ENCODE data around the gene LINGO3.

The LINGO3 gene

GRCh38 chr19:2339644-2340310 lies 31.8 kb upstream of the LINGO3 start:
- Histone ChIP-seq H2AFZ (ENCODE audit: low read length, unreplicated experiment) (no peak overlapping the region), H3K79me2 (ENCODE audit: control insufficient read depth, insufficient read depth, low read length, unreplicated experiment) (peaks cover 9% of the 10 kb centered on the region), H3K4me3 (ENCODE audit: low read depth, low read length) (no peak overlapping the region), H3K27me3 (ENCODE audit: insufficient read depth, low read length) (no peaks in the 10 kb centered on the region), H3K4me1 (ENCODE audit: control insufficient read depth, insufficient read depth, low read length, unreplicated experiment) (no peaks in the 10 kb centered on the region), H3K36me3 (ENCODE audit: insufficient read depth, low read length) (no peaks in the 10 kb centered on the region), H3K27ac (ENCODE audit: low read depth, low read length) (no peak overlapping the region)

GRCh38 chr19:2338751-2339643 lies 31.0 kb upstream of the LINGO3 start:
- H3K79me2 ChIP-seq (ENCODE audit: control insufficient read depth, insufficient read depth, low read length, unreplicated experiment), result peaks cover 9% of the 10 kb centered on the region
- H3K4me3 ChIP-seq (ENCODE audit: low read depth, low read length), result no peak overlapping the region
- no peaks in the 10 kb centered on the region for H3K27me3 ChIP-seq (ENCODE audit: insufficient read depth, low read length)
- no peak overlapping the region for H2AFZ ChIP-seq (ENCODE audit: low read length, unreplicated experiment)
- no peaks in the 10 kb centered on the region for H3K4me1 ChIP-seq (ENCODE audit: control insufficient read depth, insufficient read depth, low read length, unreplicated experiment)
- no peak overlapping the region for H3K27ac ChIP-seq (ENCODE audit: low read depth, low read length)
- no peaks in the 10 kb centered on the region for H3K36me3 ChIP-seq (ENCODE audit: insufficient read depth, low read length)

DNA sequence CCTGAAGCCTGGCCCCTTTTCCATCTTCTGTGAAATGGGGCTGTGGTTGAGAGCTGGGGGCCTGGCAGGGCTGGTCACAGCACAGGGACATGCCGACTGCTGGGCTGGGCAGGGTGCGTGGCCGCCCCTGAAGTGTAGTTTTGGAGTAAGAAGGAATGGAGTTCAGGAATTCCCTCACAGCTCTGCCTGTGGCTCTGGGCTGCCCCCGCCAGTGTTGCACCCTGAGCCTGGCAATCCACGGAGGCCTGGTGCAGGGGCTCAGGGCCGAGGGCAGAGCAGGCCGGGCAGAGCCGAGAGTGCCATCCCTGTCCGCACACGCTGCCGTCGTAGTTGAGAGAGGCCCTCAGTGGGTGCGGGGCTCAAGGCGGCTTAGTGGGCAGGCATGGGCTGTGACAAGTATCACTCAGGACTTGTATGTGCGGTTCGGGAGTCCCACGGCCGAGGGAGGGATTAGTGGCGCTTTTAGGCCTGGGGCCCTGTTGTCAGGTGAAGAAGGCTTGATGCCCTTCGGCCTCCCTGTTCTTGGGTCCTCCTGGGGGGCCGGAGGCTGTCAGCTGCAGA lies 30.2 kb upstream of the LINGO3 start:
- Histone ChIP-seq H3K79me2 (ENCODE audit: control insufficient read depth, insufficient read depth, low read length, unreplicated experiment) (peaks cover 9% of the 10 kb centered on the region), H3K4me1 (ENCODE audit: control insufficient read depth, insufficient read depth, low read length, unreplicated experiment) (no peaks in the 10 kb centered on the region), H3K27me3 (ENCODE audit: insufficient read depth, low read length) (no peaks in the 10 kb centered on the region), H2AFZ (ENCODE audit: low read length, unreplicated experiment) (no peak overlapping the region), H3K4me3 (ENCODE audit: low read depth, low read length) (no peak overlapping the region), H3K36me3 (ENCODE audit: insufficient read depth, low read length) (no peaks in the 10 kb centered on the region), H3K27ac (ENCODE audit: low read depth, low read length) (no peak overlapping the region)

GRCh38 chr19:2337329-2337707 lies 29.4 kb upstream of the LINGO3 start:
- Histone ChIP-seq H3K27me3 (ENCODE audit: insufficient read depth, low read length) (no peaks in the 10 kb centered on the region), H2AFZ (ENCODE audit: low read length, unreplicated experiment) (no peak overlapping the region), H3K4me1 (ENCODE audit: control insufficient read depth, insufficient read depth, low read length, unreplicated experiment) (no peaks in the 10 kb centered on the region), H3K36me3 (ENCODE audit: insufficient read depth, low read length) (no peaks in the 10 kb centered on the region), H3K27ac (ENCODE audit: low read depth, low read length) (no peak overlapping the region), H3K79me2 (ENCODE audit: control insufficient read depth, insufficient read depth, low read length, unreplicated experiment) (peaks cover 14% of the 10 kb centered on the region), H3K4me3 (ENCODE audit: low read depth, low read length) (no peak overlapping the region)

DNA sequence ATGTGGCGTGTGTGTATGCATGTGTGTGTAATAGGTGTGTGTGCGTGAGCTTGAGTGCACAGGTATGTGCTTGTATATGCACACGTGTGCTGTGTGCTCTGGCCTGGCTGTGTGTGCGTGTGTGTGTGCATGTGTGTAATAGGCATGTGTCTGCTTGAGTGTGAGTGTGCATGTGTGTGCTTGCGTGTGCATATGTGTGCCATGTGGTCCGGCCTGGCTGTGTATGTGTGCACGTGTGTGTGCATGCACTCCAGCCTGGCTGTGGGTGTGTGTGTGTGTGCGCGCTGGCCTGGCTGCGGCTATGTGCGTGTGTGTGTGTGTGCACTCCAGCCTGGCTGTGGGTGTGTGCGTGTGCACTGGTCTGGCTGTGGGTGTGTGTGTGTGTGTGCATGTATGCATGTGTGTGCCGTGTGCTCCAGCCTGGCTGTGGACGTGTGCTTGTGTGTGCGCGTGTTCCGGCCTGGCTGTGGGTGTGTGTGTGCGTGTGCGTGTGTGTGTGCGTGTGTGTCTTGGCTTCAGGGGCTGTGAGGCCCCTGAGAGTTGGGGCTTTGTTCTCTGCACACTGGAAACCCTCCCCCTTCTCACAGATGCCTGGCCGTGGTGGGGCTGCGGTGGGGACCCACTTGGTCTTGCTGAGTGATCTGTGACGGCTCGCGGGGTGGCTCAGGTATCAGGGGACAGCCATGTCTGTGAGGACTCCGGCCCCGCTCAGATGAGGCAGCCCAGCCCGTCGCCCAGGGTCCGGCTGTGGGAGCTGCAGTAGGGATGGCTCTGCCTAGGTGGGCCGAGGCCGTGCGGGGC lies 28.8 kb upstream of the LINGO3 start:
- no peaks in the 10 kb centered on the region for H3K36me3 ChIP-seq (ENCODE audit: insufficient read depth, low read length)

DNA sequence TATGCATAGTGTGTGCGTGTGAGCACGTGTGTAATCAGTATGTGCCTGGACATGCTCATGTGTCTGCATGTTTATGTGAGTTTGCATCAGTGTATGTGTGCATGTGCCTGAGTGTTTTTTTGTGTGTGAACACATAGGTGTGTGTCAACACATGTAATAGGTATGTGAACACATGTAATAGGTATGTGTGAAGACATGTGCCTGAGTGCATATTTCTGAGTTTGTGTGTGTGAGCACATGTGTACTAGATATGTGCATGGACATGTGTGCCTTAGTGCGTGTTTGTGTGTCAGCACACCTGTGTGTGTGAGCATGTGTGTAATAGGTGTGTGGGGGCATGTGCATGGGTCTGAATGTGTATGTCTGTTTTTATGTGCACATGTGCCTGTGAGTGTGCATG lies 27.9 kb upstream of the LINGO3 start:
- Histone ChIP-seq H3K4me3 (ENCODE audit: low read depth, low read length) (no peak overlapping the region), H2AFZ (ENCODE audit: low read length, unreplicated experiment) (no peak overlapping the region), H3K27me3 (ENCODE audit: insufficient read depth, low read length) (no peaks in the 10 kb centered on the region), H3K4me1 (ENCODE audit: control insufficient read depth, insufficient read depth, low read length, unreplicated experiment) (no peaks in the 10 kb centered on the region), H3K36me3 (ENCODE audit: insufficient read depth, low read length) (no peaks in the 10 kb centered on the region), H3K27ac (ENCODE audit: low read depth, low read length) (no peak overlapping the region), H3K79me2 (ENCODE audit: control insufficient read depth, insufficient read depth, low read length, unreplicated experiment) (peaks cover 29% of the 10 kb centered on the region)

More for the DNA sequence above, 28.8 kb upstream of the LINGO3 start:
- Histone ChIP-seq H3K27me3 (ENCODE audit: insufficient read depth, low read length) (no peaks in the 10 kb centered on the region), H3K79me2 (ENCODE audit: control insufficient read depth, insufficient read depth, low read length, unreplicated experiment) (peaks cover 20% of the 10 kb centered on the region), H2AFZ (ENCODE audit: low read length, unreplicated experiment) (no peak overlapping the region), H3K27ac (ENCODE audit: low read depth, low read length) (no peak overlapping the region), H3K4me3 (ENCODE audit: low read depth, low read length) (no peak overlapping the region), H3K4me1 (ENCODE audit: control insufficient read depth, insufficient read depth, low read length, unreplicated experiment) (no peaks in the 10 kb centered on the region)

GRCh38 chr19:2334986-2335846 lies 27.3 kb upstream of the LINGO3 start:
- H3K79me2 ChIP-seq (ENCODE audit: control insufficient read depth, insufficient read depth, low read length, unreplicated experiment), result peaks cover 31% of the 10 kb centered on the region
- no peak overlapping the region for H3K27ac ChIP-seq (ENCODE audit: low read depth, low read length)
- no peaks in the 10 kb centered on the region for H3K36me3 ChIP-seq (ENCODE audit: insufficient read depth, low read length)
- H3K4me1 ChIP-seq (ENCODE audit: control insufficient read depth, insufficient read depth, low read length, unreplicated experiment), result no peaks in the 10 kb centered on the region
- no peak overlapping the region for H3K4me3 ChIP-seq (ENCODE audit: low read depth, low read length)
- no peaks in the 10 kb centered on the region for H3K27me3 ChIP-seq (ENCODE audit: insufficient read depth, low read length)
- H2AFZ ChIP-seq (ENCODE audit: low read length, unreplicated experiment), result no peak overlapping the region

- Histone ChIP-seq H3K4me1 (ENCODE audit: control insufficient read depth, insufficient read depth, low read length, unreplicated experiment) (peaks cover 4% of the 10 kb centered on the region), H3K27ac (ENCODE audit: low read depth, low read length) (no peak overlapping the region), H3K79me2 (ENCODE audit: control insufficient read depth, insufficient read depth, low read length, unreplicated experiment) (peaks cover 35% of the 10 kb centered on the region), H3K27me3 (ENCODE audit: insufficient read depth, low read length) (no peaks in the 10 kb centered on the region), H3K36me3 (ENCODE audit: insufficient read depth, low read length) (no peaks in the 10 kb centered on the region), H2AFZ (ENCODE audit: low read length, unreplicated experiment) (no peak overlapping the region), H3K4me3 (ENCODE audit: low read depth, low read length) (no peak overlapping the region)
Observed at GRCh38 chr19:2334426-2334825, 26.5 kb upstream of the LINGO3 start.

- Histone ChIP-seq H3K79me2 (ENCODE audit: control insufficient read depth, insufficient read depth, low read length, unreplicated experiment) (peaks cover 39% of the 10 kb centered on the region), H3K4me1 (ENCODE audit: control insufficient read depth, insufficient read depth, low read length, unreplicated experiment) (peaks cover 6% of the 10 kb centered on the region), H3K27me3 (ENCODE audit: insufficient read depth, low read length) (no peaks in the 10 kb centered on the region), H3K4me3 (ENCODE audit: low read depth, low read length) (no peak overlapping the region), H3K36me3 (ENCODE audit: insufficient read depth, low read length) (no peaks in the 10 kb centered on the region), H3K27ac (ENCODE audit: low read depth, low read length) (no peak overlapping the region), H2AFZ (ENCODE audit: low read length, unreplicated experiment) (no peak overlapping the region)
Observed at GRCh38 chr19:2333807-2334211, 25.9 kb upstream of the LINGO3 start.
